Upper lobe of left lung (tissue), 6 donors: ENCODE measurements around the gene SLC25A41. TPM values are rescaled to one million over a fixed set of nuclear protein-coding genes. Genes with fewer than 3 reads are reported as not detected.
"Not testable (repeated sequence)": the region's sequence is repeated elsewhere in the genome, so short reads cannot be mapped to it uniquely, and the experiment has no call there.

Experiments
- ATAC-seq, 2 donors: fragments of 200-7000 bp; cut with Tn5 transposase; one replicate each; pipeline ENCODE4 v1.9.1; 2022; ENCODE audit warnings: mild to moderate bottlenecking in 2 of 2, moderate library complexity in 2 of 2; ENCODE audit not compliant: low FRiP score in 2 of 2
- DNase-seq, 2 donors: peaks; one replicate each; pipeline ENCODE4 v3.0.0-alpha.2; 2019 to 2020
- H3K27ac ChIP-seq, 4 donors: fragments of 200-600 bp; sonication (generic); one replicate each; pipeline ENCODE4 v1.5.1; 2016 to 2019
- H3K27me3 ChIP-seq, 4 donors: fragments of 200-600 bp; sonication (generic); one replicate each; pipeline ENCODE4 v1.5.1; 2017 to 2019
- H3K36me3 ChIP-seq, 4 donors: fragments of 200-600 bp; sonication (generic); one replicate each; pipeline ENCODE4 v1.5.1; 2016 to 2019
- H3K4me1 ChIP-seq, 4 donors: fragments of 200-600 bp; sonication (generic); one replicate each; pipeline ENCODE4 v1.5.1; 2018 to 2019
- H3K4me3 ChIP-seq, 4 donors: fragments of 200-600 bp; sonication (generic); one replicate each; pipeline ENCODE4 v1.5.1; 2017 to 2019; ENCODE audit warnings: mild to moderate bottlenecking in 2 of 4, moderate library complexity in 1 of 4
- H3K9me3 ChIP-seq, 4 donors: fragments of 200-600 bp; sonication (generic); one replicate each; pipeline ENCODE4 v1.5.1; 2018 to 2019
- CTCF ChIP-seq, 6 experiments: fragments of 450-650 bp in 4 of 6; fragments of 200-600 bp in 2 of 6; sonication (generic) in 2 of 6; IDR thresholded peaks; one replicate each; pipeline ENCODE4 v1.5.1; 2016 to 2019; ENCODE audit warnings: antibody characterized with exemption in 6 of 6
- EP300 ChIP-seq, 4 donors: sonication (generic); formaldehyde crosslinking; IDR thresholded peaks; one replicate each; pipeline ENCODE4 v1.5.1; 2017; ENCODE audit warnings: antibody characterized with exemption in 4 of 4, control low read depth in 2 of 4
- POLR2A ChIP-seq, 4 donors: fragments of 450-650 bp; IDR thresholded peaks; one replicate each; pipeline ENCODE4 v1.5.1; 2016 to 2017; ENCODE audit warnings: antibody characterized with exemption in 4 of 4, mild to moderate bottlenecking in 2 of 4
- POLR2AphosphoS5 ChIP-seq, 2 donors: sonication (generic); formaldehyde crosslinking; IDR thresholded peaks; one replicate each; pipeline ENCODE4 v1.5.1; 2017; ENCODE audit warnings: antibody characterized with exemption in 2 of 2
- WGBS, 2 donors: methylation state at CpG; one replicate each; pipeline ENCODE4 v1.1.5; 2017 to 2018; 5-methylcytosine and 5-hydroxymethylcytosine counted together
- total RNA-seq, 6 donors: library from RNA; depleted of rRNA in 4 of 6; stranded (reverse); fragments of >200 nt in 4 of 6; gene quantifications; one replicate each; pipeline versions ENCODE4 v1.1.0 to v1.2.1, GENCODE V29; 2016 to 2021
- donor health status: DM: no; HTN: no; CAD: no; lungs with moderate emphysema.
- donor health status: DM: no; HTN: yes; CAD: no; lungs with severe emphysema.

The SLC25A41 gene
- total RNA-seq, 6 donors from 2014 or later = 0.24 to 0.49 TPM; not detected in 4

- no peaks in the 10 kb centered on the region for H3K27me3 ChIP-seq
- 83 to 88% methylated on average over 10 of the region's 10 CpGs for WGBS, 2 donors
- no peak for DNase-seq
- TF ChIP-seq POLR2AphosphoS5 (IDR thresholded peaks at IDR 0.05) = no peak
- TF ChIP-seq CTCF (IDR thresholded peaks at IDR 0.05) = no peak
- TF ChIP-seq EP300 (IDR thresholded peaks at IDR 0.05) = no peak
- TF ChIP-seq POLR2A (IDR thresholded peaks at IDR 0.05) = no peak
- no peaks in the 10 kb centered on the region for H3K9me3 ChIP-seq
- H3K4me1 ChIP-seq = no peaks in the 10 kb centered on the region
- ATAC-seq = no peak
- no peak overlapping the region for H3K27ac ChIP-seq
- no peaks in the 10 kb centered on the region for H3K36me3 ChIP-seq
- H3K4me3 ChIP-seq = no peak overlapping the region
These were observed 31.5 kb downstream of the SLC25A41 start for GRCh38 chr19:6402058-6402457.

- 85 to 95% methylated on average over 23 of the region's 23 CpGs for WGBS, 2 donors
- not testable (repeated sequence) for H3K9me3 ChIP-seq, H3K4me3 ChIP-seq, H3K27me3 ChIP-seq, H3K4me1 ChIP-seq, H3K36me3 ChIP-seq, DNase-seq, ATAC-seq, H3K27ac ChIP-seq
These were observed 33.3 kb downstream of the SLC25A41 start for GRCh38 chr19:6400062-6400944.

GRCh38 chr19:6396305-6396704 is 37.3 kb downstream of the SLC25A41 start:
- Histone ChIP-seq H3K27me3 (no peaks in the 10 kb centered on the region), H3K27ac (no peak overlapping the region), H3K9me3 (no peaks in the 10 kb centered on the region), H3K36me3 (peaks cover 0 to 4% (median 0%) of the 10 kb centered on the region in 4 donors), H3K4me1 (peaks cover 8 to 21% (median 11%) of the 10 kb centered on the region in 4 donors), H3K4me3 (no peak overlapping the region)
- no peak for ATAC-seq
- 92 to 95% methylated on average over 12 of the region's 12 CpGs for WGBS, 2 donors
- no peak for DNase-seq
- no peak for TF ChIP-seq CTCF (IDR thresholded peaks at IDR 0.05)
- TF ChIP-seq EP300 (IDR thresholded peaks at IDR 0.05) = no peak
- no peak for TF ChIP-seq POLR2AphosphoS5 (IDR thresholded peaks at IDR 0.05)
- no peak for TF ChIP-seq POLR2A (IDR thresholded peaks at IDR 0.05)

GRCh38 chr19:6394831-6395230 is 38.7 kb downstream of the SLC25A41 start:
- WGBS, 2 donors = 89 to 94% methylated on average over 3 of the region's 3 CpGs
- no peak for ATAC-seq
- H3K27ac ChIP-seq = no peak overlapping the region
- no peak overlapping the region for H3K4me3 ChIP-seq
- peaks cover under 1 to 15% (median 6%) of the 10 kb centered on the region in 4 donors for H3K36me3 ChIP-seq
- no peaks in the 10 kb centered on the region for H3K27me3 ChIP-seq
- H3K9me3 ChIP-seq = no peaks in the 10 kb centered on the region
- TF ChIP-seq EP300 (IDR thresholded peaks at IDR 0.05) (no peak), POLR2A (IDR thresholded peaks at IDR 0.05) (no peak), CTCF (IDR thresholded peaks at IDR 0.05) (no peak), POLR2AphosphoS5 (IDR thresholded peaks at IDR 0.05) (no peak)
- H3K4me1 ChIP-seq = peaks cover 8 to 27% (median 11%) of the 10 kb centered on the region in 4 donors
- no peak for DNase-seq

DNA sequence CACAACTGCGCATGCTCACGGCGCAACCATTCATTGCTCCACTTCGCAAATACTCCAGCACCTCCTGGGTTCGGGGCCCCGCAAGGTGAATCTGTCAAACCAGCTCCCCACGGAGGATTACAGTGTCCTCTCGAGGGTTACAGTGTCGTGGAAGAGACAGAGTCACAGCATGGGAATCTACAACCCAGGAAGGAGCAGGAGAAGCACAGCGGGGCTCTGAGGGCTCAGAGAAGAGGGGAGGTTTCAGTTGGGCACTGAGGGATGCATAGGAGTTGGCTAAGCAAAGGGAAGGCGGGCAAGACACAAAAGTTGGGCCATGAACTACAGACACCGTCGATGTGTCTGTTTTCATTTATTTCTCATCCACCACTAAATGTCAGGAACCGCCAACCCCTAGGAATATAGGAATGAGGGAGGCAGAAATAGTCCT is 39.6 kb downstream of the SLC25A41 start:
- Histone ChIP-seq H3K27me3 (no peaks in the 10 kb centered on the region), H3K27ac (peak overlapping the region; percentile 90 to 97 (median 94)), H3K4me1 (peaks cover 8 to 27% (median 11%) of the 10 kb centered on the region in 4 donors), H3K36me3 (peaks cover 8 to 23% (median 14%) of the 10 kb centered on the region in 4 donors), H3K4me3 (peak overlapping the region; percentile 60 to 92 (median 74)), H3K9me3 (no peaks in the 10 kb centered on the region)
- TF ChIP-seq POLR2A (IDR thresholded peaks at IDR 0.05) = no peak
- no peak for TF ChIP-seq CTCF (IDR thresholded peaks at IDR 0.05)
- ATAC-seq (no peak), DNase-seq (no peak)
- 29 to 30% methylated on average over 13 to 14 of the region's 14 CpGs for WGBS, 2 donors
